Measurements from ENCODE around the gene HRH2. TPM values are rescaled to one million over a fixed set of nuclear protein-coding genes. Genes with fewer than 3 reads are reported as not detected.

Gene HRH2
- polyA plus RNA-seq, 1 donor (not counting 4 experiments of a cell fraction or from before 2014, with no cell fraction given): not detected

- DNase-seq (ENCODE audit: low read depth, low spot score) (no peak), FAIRE-seq (no peak)
- H2AFZ ChIP-seq (ENCODE audit: control insufficient read depth, low read length): no peak overlapping the region
- H3K79me2 ChIP-seq (ENCODE audit: control insufficient read depth, insufficient read depth, low read length): no peaks in the 10 kb centered on the region
- no peak overlapping the region for H3K9ac ChIP-seq (ENCODE audit: control insufficient read depth, extremely low read depth, insufficient read depth, low read length)
- TF ChIP-seq EZH2 (IDR thresholded peaks at IDR 0.05; ENCODE audit: low read length): no peak
- dilution Hi-C loops (cut with MboI; ENCODE audit: extremely low pct_ligation_motif_present, low sequenced_read_pairs): no loop called here
- no peaks in the 10 kb centered on the region for H3K36me3 ChIP-seq (ENCODE audit: control insufficient read depth in 2 of 2, extremely low read depth in 1 of 2, insufficient read depth in 2 of 2, low read length in 2 of 2)
- H3K4me1 ChIP-seq (ENCODE audit: control insufficient read depth, extremely low read depth, insufficient read depth, low read length): no peaks in the 10 kb centered on the region
- H3K4me2 ChIP-seq (ENCODE audit: control insufficient read depth, extremely low read depth, insufficient read depth, low read depth, low read length): no peak overlapping the region
- no peaks in the 10 kb centered on the region for H3K27me3 ChIP-seq (ENCODE audit: control insufficient read depth, extremely low read depth, insufficient read depth, low read length)
- H3K9me3 ChIP-seq (ENCODE audit: control insufficient read depth, low read depth, low read length): no peaks in the 10 kb centered on the region
- no peaks in the 10 kb centered on the region for H4K20me1 ChIP-seq (ENCODE audit: control insufficient read depth, extremely low read depth, insufficient read depth, low read length)
- no peak overlapping the region for H3K4me3 ChIP-seq (ENCODE audit: control insufficient read depth in 2 of 3, extremely low read depth in 1 of 3, insufficient read depth in 2 of 3, low read depth in 1 of 3, low read length in 3 of 3)
- no peak overlapping the region for H3K27ac ChIP-seq (ENCODE audit: control insufficient read depth, insufficient read depth, low read length)
- no peaks in the 10 kb centered on the region for H3K9me1 ChIP-seq (ENCODE audit: control insufficient read depth, extremely low read depth, insufficient read depth, low read length)
These were observed 66.7 kb downstream of the HRH2 start for GRCh38 chr5:175724314-175725275.

GRCh38 chr5:175728316-175728715 lies 70.4 kb downstream of the HRH2 start:
- H3K4me1 ChIP-seq (ENCODE audit: control insufficient read depth, extremely low read depth, insufficient read depth, low read length): no peaks in the 10 kb centered on the region
- no peak overlapping the region for H3K4me3 ChIP-seq (ENCODE audit: control insufficient read depth in 2 of 3, extremely low read depth in 1 of 3, insufficient read depth in 2 of 3, low read depth in 1 of 3, low read length in 3 of 3)
- H3K36me3 ChIP-seq (ENCODE audit: control insufficient read depth in 2 of 2, extremely low read depth in 1 of 2, insufficient read depth in 2 of 2, low read length in 2 of 2): no peaks in the 10 kb centered on the region
- no peak overlapping the region for H3K27ac ChIP-seq (ENCODE audit: control insufficient read depth, insufficient read depth, low read length)
- H3K9me1 ChIP-seq (ENCODE audit: control insufficient read depth, extremely low read depth, insufficient read depth, low read length): no peaks in the 10 kb centered on the region
- DNase-seq (ENCODE audit: low read depth, low spot score): no peak
- dilution Hi-C loops (cut with MboI; ENCODE audit: extremely low pct_ligation_motif_present, low sequenced_read_pairs): no loop called here
- H3K4me2 ChIP-seq (ENCODE audit: control insufficient read depth, extremely low read depth, insufficient read depth, low read depth, low read length): no peak overlapping the region
- no peaks in the 10 kb centered on the region for H3K79me2 ChIP-seq (ENCODE audit: control insufficient read depth, insufficient read depth, low read length)
- TF ChIP-seq EZH2 (IDR thresholded peaks at IDR 0.05; ENCODE audit: low read length): no peak
- TF ChIP-seq CTCF (optimal IDR thresholded peaks at IDR 0.05 in 1 of 3, IDR thresholded peaks at IDR 0.05 in 1 of 3, conservative IDR thresholded peaks at IDR 0.05 in 1 of 3; ENCODE audit: extremely low read depth in 1 of 3, insufficient read depth in 2 of 3, low read length in 3 of 3): no peak
- H2AFZ ChIP-seq (ENCODE audit: control insufficient read depth, low read length): no peak overlapping the region
- no peak overlapping the region for H3K9ac ChIP-seq (ENCODE audit: control insufficient read depth, extremely low read depth, insufficient read depth, low read length)
- FAIRE-seq: no peak
- no peaks in the 10 kb centered on the region for H4K20me1 ChIP-seq (ENCODE audit: control insufficient read depth, extremely low read depth, insufficient read depth, low read length)
- H3K9me3 ChIP-seq (ENCODE audit: control insufficient read depth, low read depth, low read length): peaks cover under 1% of the 10 kb centered on the region
- no peaks in the 10 kb centered on the region for H3K27me3 ChIP-seq (ENCODE audit: control insufficient read depth, extremely low read depth, insufficient read depth, low read length)
